GM12878 (cell line): ENCODE results near the gene TBC1D9B. TPM values are rescaled to one million over a fixed set of nuclear protein-coding genes. Genes with fewer than 3 reads are reported as not detected.

ENCODE experiments used
- ATF7 ChIP-seq: fragments of 450-650 bp; IDR thresholded peaks from 2 replicates; pipeline ENCODE4 v1.6.1; 2016; ENCODE audit warnings: low read depth, mild to moderate bottlenecking
- BCL3 ChIP-seq: IDR thresholded peaks from 2 replicates; pipeline ENCODE4 v1.6.1; 2011; ENCODE audit warnings: borderline replicate concordance, low read depth, mild to moderate bottlenecking, moderate library complexity, low read length; ENCODE audit not compliant: insufficient read depth, poor library complexity, severe bottlenecking
- BHLHE40 ChIP-seq, 2 experiments: fragments of 450-650 bp in 1 of 2; IDR thresholded peaks; 2 replicates each; pipeline ENCODE4 v1.6.1; 2011 to 2017; ENCODE audit warnings: low read depth in 2 of 2, borderline replicate concordance in 1 of 2, improper control_type of control experiment in 1 of 2, low read length in 1 of 2, mild to moderate bottlenecking in 1 of 2
- FOXM1 ChIP-seq: IDR thresholded peaks from 2 replicates; pipeline ENCODE4 v1.6.1; 2012; ENCODE audit warnings: low read depth, mild to moderate bottlenecking, inconsistent platforms, low read length, moderate library complexity
- HSF1 ChIP-seq: fragments of 150-350 bp; IDR thresholded peaks from 2 replicates; pipeline ENCODE4 v1.6.1; 2014; ENCODE audit warnings: mild to moderate bottlenecking, low read depth, low read length
- IKZF1 ChIP-seq: fragments of 450-650 bp; conservative IDR thresholded peaks from 2 replicates; pipeline ENCODE4 v1.6.1; 2017; ENCODE audit warnings: antibody characterized with exemption, mild to moderate bottlenecking
- IKZF2 ChIP-seq, 2 experiments: fragments of 450-650 bp; IDR thresholded peaks; 2 replicates each; pipeline ENCODE4 v1.6.1; 2017; ENCODE audit warnings: mild to moderate bottlenecking in 2 of 2, moderate library complexity in 2 of 2
- JUND ChIP-seq: IDR thresholded peaks from 2 replicates; pipeline ENCODE4 v1.6.1; 2012; ENCODE audit warnings: low read depth, mild to moderate bottlenecking, low read length, improper control_type of control experiment, moderate library complexity
- KLF5 ChIP-seq: fragments of 450-650 bp; IDR thresholded peaks from 2 replicates; pipeline ENCODE4 v1.6.1; 2014; ENCODE audit warnings: mild to moderate bottlenecking; ENCODE audit not compliant: partially characterized antibody
- MTA3 ChIP-seq: IDR thresholded peaks from 2 replicates; pipeline ENCODE4 v1.6.1; 2012; ENCODE audit warnings: low read length, inconsistent platforms, borderline replicate concordance
- PAX5 ChIP-seq: IDR thresholded peaks from 2 replicates; pipeline ENCODE4 v1.6.1; 2011; ENCODE audit warnings: low read depth, low read length, borderline replicate concordance
- SIN3A ChIP-seq: IDR thresholded peaks from 2 replicates; pipeline ENCODE4 v1.6.1; 2012; ENCODE audit warnings: low read depth, low read length, improper control_type of control experiment
- SIX5 ChIP-seq: IDR thresholded peaks from 2 replicates; pipeline ENCODE4 v1.6.1; 2011; ENCODE audit warnings: mild to moderate bottlenecking, low read depth, low read length, moderate library complexity; ENCODE audit not compliant: severe bottlenecking
- SMAD5 ChIP-seq: IDR thresholded peaks from 2 replicates; pipeline ENCODE4 v1.6.1; 2016; ENCODE audit warnings: antibody characterized with exemption, low read depth
- TCF3 ChIP-seq: IDR thresholded peaks from 2 replicates; pipeline ENCODE4 v1.6.1; 2012; ENCODE audit warnings: low read depth, mild to moderate bottlenecking, low read length, borderline replicate concordance; ENCODE audit not compliant: insufficient read depth
- YY1 ChIP-seq: IDR thresholded peaks from 2 replicates; pipeline ENCODE4 v1.6.1; 2011; ENCODE audit warnings: low read depth, mild to moderate bottlenecking, low read length
- ZBTB11 ChIP-seq: fragments of 450-650 bp; formaldehyde crosslinking; IDR thresholded peaks from 2 replicates; pipeline ENCODE4 v1.5.0; 2022; ENCODE audit warnings: mild to moderate bottlenecking, missing genetic modification characterization
- polyA plus RNA-seq, 11 experiments: library from polyadenylated mRNA; depleted of rRNA in 4 of 11; unstranded in 6 of 11; stranded (reverse) in 5 of 11; fragments of >200 nt; fragmentation: Nextera tagmentation in 4 of 11; fragmentation: Illumina TruSeq in 1 of 11; extraction: Ambion mirVana in 4 of 11; extraction: Trizol in 1 of 11; gene quantifications; 1 replicate in 1 of 11; 2 replicates in 10 of 11; pipeline versions ENCODE4 v1.2.1 to v1.2.3, GENCODE V29; 2011 to 2016; ENCODE audit warnings: inconsistent platforms in 2 of 11, missing spikeins in 2 of 11, low read depth in 1 of 11
- total RNA-seq, 4 experiments: library from RNA; depleted of rRNA in 3 of 4; stranded (reverse); fragments of >200 nt in 3 of 4; fragmentation: Illumina TruSeq in 1 of 4; extraction: Trizol in 1 of 4; gene quantifications; 2 replicates each; pipeline versions ENCODE4 v1.2.1 to v1.2.3, GENCODE V29; 2013 to 2021
- TF ChIP-seq, protein P1 (sequence below): fragments of 450-650 bp; IDR thresholded peaks from 2 replicates; pipeline ENCODE4 v1.6.1; 2017; ENCODE audit warnings: mild to moderate bottlenecking
- TF ChIP-seq, protein P2 (sequence below): fragments of 450-650 bp; IDR thresholded peaks from 2 replicates; pipeline ENCODE4 v1.6.1; 2017; ENCODE audit warnings: mild to moderate bottlenecking, low read depth, inconsistent platforms; ENCODE audit not compliant: poor library complexity, severe bottlenecking

The TBC1D9B gene
- total and polyA plus RNA-seq, 10 of the 15 experiments (the other 5 are each of a cell fraction or from before 2014, with no cell fraction given), result 4.0 to 74.2 (median 34.6) TPM

- TF ChIP-seq, protein P1, sequence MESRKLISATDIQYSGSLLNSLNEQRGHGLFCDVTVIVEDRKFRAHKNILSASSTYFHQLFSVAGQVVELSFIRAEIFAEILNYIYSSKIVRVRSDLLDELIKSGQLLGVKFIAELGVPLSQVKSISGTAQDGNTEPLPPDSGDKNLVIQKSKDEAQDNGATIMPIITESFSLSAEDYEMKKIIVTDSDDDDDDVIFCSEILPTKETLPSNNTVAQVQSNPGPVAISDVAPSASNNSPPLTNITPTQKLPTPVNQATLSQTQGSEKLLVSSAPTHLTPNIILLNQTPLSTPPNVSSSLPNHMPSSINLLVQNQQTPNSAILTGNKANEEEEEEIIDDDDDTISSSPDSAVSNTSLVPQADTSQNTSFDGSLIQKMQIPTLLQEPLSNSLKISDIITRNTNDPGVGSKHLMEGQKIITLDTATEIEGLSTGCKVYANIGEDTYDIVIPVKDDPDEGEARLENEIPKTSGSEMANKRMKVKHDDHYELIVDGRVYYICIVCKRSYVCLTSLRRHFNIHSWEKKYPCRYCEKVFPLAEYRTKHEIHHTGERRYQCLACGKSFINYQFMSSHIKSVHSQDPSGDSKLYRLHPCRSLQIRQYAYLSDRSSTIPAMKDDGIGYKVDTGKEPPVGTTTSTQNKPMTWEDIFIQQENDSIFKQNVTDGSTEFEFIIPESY, result peak; percentile 87
- TF ChIP-seq IKZF2 (IDR thresholded peaks at IDR 0.05) (no peak), SIX5 (no peak), MTA3 (no peak), JUND (no peak), FOXM1 (no peak), SMAD5 (no peak), TCF3 (0 out of 2 replicates have a peak, but pooled peaks have one; percentile 38), ZBTB11 (CRISPR knock-in tag) (no peak), HSF1 (no peak), KLF5 (no peak), SIN3A (peak; percentile 73), PAX5 (no peak), ATF7 (no peak), BHLHE40 (IDR thresholded peaks at IDR 0.05; ENCODE audit: borderline replicate concordance in 1 of 2, low read depth in 2 of 2, low read length in 1 of 2) (peak in 1 of 2 experiments; percentile 82; a peak in 2 of 4 replicates), YY1 (0 out of 2 replicates have a peak, but pooled peaks have one; percentile 13), BCL3 (no peak), IKZF1 (peak; percentile 55)
- TF ChIP-seq, protein P2, sequence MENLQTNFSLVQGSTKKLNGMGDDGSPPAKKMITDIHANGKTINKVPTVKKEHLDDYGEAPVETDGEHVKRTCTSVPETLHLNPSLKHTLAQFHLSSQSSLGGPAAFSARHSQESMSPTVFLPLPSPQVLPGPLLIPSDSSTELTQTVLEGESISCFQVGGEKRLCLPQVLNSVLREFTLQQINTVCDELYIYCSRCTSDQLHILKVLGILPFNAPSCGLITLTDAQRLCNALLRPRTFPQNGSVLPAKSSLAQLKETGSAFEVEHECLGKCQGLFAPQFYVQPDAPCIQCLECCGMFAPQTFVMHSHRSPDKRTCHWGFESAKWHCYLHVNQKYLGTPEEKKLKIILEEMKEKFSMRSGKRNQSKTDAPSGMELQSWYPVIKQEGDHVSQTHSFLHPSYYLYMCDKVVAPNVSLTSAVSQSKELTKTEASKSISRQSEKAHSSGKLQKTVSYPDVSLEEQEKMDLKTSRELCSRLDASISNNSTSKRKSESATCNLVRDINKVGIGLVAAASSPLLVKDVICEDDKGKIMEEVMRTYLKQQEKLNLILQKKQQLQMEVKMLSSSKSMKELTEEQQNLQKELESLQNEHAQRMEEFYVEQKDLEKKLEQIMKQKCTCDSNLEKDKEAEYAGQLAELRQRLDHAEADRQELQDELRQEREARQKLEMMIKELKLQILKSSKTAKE, result no peak
Measured at GRCh38 chr5:179907556-179908324, at the start of gene TBC1D9B (continued).
